GM19193 (cell line): ENCODE measurements around the gene SNPH.

Experiments
- POLR2A ChIP-seq: IDR thresholded peaks from 4 replicates; pipeline ENCODE4 v1.6.1; 2011; ENCODE audit not compliant: insufficient read depth, insufficient read length; ENCODE audit errors: extremely low read depth

Gene SNPH

GRCh38 chr20:1346315-1346969 lies 80.3 kb downstream of the SNPH start:
- TF ChIP-seq POLR2A = no peak

GRCh38 chr20:1353956-1354355 lies 87.9 kb downstream of the SNPH start:
- no peak for TF ChIP-seq POLR2A

- no peak for TF ChIP-seq POLR2A
Measured at GRCh38 chr20:1357921-1358671, 92.0 kb downstream of the SNPH start.
